Measurements from ENCODE around the gene GLUD1.
"Not testable (repeated sequence)": the region's sequence is repeated elsewhere in the genome, so short reads cannot be mapped to it uniquely, and the experiment has no call there.

The GLUD1 gene

DNA sequence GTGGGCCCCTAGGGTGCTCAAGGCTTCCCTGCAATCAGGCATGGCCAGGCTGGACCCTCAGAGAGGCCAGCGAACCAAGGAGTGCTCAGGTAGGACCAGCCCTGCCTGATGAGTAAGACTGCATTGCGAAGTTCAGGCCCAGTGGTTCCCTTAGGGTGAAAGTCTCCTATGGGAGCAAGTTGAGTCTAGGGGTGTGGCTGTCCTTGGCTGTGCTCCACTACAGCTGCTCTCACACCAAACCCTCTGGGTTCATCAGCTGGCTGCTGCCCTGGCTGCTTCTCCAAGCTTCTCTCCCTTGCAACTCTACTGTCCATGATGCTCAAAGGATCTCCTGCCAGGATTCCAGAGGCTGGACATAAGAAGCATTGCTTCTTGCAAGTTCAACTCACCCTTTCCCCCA is 55.9 kb downstream of the GLUD1 start:
- no peak for DNase-seq

DNA sequence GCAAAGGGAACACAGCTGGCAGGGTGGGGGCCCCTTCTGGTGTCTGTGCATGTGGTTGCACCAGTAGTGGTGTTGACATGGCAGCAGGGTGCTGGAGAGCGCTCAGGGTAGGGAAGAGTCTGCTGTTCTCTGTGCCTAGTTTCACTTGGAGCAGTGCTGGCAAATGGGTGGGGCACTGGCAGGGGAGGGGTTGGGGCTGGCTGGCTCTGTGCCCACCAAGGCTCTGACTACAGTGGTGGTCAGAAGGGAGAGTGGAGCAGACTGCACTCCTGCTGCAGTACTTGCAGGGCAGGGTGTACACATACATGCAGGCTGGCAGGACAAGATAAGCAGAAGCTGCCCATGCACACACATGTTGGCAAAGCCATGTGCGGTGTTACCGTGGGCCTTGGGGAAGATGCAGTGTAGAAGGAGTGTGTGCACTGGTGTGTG is 56.3 kb downstream of the GLUD1 start:
- DNase-seq, result no peak

GRCh38 chr10:87036623-87037022 is 58.0 kb downstream of the GLUD1 start:
- no peak for DNase-seq

DNA sequence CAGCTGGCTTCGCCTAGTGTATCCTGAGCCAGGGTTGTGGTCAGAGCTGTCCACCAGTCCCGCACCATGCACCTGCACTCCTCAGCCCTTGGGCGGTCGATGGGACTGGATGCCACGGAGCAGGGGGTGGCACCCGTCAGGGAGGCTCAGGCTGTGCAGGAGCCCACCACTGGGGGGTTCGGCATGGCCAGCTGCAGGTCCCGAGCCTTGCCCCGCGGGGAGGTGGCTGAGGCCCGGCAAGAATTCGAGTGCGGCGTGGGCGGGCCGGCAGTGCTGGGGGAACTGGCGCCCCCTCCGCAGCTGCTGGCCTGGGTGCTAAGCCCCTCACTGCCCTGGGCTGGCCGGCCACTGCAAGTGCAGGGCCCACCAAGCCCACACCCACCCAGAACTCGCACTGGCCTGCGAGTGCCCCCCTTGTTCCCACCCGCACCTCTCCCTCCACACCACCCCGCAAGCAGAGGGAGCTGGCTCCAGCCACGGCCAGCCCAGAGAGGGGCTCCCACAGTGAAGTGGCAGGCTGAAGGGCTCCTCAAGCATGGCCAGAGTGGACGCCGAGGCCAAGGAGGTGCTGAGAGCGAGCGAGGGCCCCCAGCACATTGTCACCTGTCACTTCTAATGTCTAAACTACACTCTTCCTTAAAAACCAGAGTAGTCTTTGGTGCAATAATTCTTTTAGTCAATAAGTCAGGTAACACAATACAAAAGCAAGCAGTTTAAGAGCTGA is 63.6 kb downstream of the GLUD1 start:
- DNase-seq, result no peak

DNA sequence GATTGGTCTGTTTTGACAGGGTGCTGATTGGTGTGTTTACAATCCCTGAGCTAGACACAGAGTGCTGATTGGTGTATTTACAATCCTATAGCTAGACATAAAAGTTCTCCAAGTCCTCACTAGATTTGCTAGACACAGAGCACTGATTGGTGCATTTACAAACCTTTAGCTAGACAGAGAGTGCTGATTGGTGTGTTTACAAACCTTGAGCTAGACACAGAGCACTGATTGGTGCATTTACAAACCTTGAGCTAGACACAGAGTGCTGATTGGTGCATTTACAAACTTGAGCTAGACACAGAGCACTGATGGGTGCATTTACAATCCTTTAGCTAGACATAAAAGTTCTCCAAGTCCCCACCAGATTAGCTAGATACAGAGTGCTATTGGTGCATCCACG is 64.2 kb downstream of the GLUD1 start:
- not testable (repeated sequence) for DNase-seq

DNA sequence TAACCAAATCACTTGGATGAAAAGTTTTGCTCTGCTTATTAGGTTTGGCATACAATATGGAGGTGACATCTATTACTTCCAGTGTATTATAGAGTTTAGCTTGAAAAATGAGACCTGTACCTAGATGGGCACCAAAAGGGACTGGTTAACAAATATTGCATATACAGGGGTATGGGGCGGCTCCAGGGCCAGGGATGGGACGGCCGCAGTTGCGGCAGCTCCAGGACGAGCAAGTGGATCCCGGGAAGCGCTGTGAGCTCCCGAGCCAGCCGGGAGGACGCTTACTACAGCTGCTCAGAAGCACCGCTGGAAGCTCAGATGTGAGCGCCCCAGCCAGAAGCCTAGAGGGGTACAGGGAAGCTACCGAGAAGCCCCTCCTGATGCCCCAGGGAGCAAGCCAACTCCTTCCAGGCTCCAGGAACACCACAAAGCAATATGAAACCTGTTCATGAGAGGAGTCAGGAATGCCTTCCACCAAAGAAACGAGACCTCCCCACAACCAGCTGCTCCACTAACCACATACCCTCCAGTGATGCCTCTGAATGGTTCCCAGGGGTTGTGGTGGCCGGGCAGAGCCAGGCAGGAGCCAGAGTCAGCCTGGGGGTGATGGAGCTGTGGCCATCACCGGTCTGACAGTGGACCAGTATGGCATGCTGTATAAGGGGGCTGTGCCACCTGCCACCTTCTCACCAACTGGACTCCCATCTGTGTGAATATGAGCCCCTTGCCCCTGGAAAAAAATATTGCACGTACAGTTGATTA is 67.7 kb downstream of the GLUD1 start:
- DNase-seq, result not testable (repeated sequence)

DNA sequence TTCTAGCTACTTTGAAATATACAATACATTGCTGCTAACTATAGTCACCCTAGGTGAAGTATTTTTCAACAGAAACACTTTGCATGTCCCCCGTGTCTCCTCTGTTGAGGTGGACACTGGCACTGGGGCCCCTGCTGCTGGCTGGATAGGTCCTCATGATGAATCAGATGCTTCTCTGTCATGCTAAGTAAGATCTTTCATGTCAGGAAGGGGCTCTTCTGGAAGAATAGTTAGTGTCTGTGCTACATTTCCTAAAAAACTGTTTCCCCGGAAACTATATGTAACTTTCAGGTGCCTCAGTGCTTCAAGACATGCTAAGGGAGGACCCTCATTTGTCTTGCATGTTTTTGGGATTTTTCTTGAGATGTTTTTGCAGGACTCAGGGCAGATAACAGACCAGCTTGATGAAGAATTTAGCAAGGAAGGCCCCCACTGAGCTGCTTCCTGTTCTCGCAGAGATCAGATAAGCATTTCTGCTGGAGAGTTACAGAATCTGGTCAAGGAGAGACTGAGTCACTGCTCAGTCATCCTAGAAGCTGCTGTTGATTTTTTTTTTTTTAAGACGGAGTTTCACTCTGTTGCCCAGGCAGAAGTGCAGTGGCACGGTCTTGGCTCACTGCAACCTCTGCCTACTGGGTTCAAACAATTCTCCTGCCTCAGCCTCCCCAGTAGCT is 69.2 kb downstream of the GLUD1 start:
- DNase-seq, result peak; percentile 49 to 66

- DNase-seq, result not testable (repeated sequence)
Measured at GRCh38 chr10:87020056-87020455, 74.6 kb downstream of the GLUD1 start, which contains the start of gene FAM25A. FAM25A (plus strand) TSS chr10:87020294; CDS start chr10:87020325, 31 bp downstream.

DNA sequence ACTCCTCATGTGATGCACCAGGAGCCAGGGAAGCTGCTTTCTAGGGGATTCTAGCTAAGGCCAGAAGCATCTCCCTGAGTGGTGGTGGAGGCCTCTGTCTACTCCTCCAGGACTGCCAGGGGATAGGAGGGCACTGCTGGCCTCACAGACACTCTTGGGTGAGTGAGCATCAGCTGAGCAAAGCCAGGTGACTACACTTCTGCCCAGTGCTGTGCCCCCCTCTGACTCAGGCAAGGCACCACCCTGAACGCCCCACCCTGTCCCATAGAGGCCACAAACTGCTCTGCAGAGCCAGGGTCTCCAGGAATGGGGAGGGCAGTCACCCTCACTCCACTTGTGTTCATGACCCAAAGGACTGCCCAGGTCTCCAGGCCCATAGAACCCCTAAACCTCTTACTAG is 75.1 kb downstream of the GLUD1 start:
- not testable (repeated sequence) for DNase-seq

GRCh38 chr10:87019066-87019465 is 75.6 kb downstream of the GLUD1 start:
- DNase-seq, result not testable (repeated sequence)

- not testable (repeated sequence) for DNase-seq
Measured at GRCh38 chr10:87018127-87018526, 76.5 kb downstream of the GLUD1 start.

GRCh38 chr10:87014986-87015716 is 79.5 kb downstream of the GLUD1 start:
- DNase-seq, result not testable (repeated sequence)

DNA sequence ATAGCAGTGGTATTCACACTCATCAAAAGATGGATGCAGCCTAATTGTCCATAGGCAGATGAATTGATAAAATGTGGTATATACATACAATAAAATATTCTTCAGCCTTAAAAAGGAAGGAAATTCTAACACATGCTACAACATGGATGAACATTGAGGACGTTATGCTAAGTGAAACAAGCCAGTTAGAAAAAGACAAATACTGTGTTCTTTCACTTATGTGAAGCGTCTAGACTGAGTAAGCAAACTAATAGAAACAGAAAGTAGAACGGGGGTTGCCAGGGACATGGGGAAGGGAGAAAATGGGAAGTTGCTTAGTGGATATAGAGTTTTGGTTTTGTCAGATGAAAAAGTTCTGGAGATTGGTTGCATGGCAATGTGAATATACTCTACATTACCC is 81.1 kb downstream of the GLUD1 start:
- DNase-seq, result peak in 1 of 2 experiments; percentile 5

DNA sequence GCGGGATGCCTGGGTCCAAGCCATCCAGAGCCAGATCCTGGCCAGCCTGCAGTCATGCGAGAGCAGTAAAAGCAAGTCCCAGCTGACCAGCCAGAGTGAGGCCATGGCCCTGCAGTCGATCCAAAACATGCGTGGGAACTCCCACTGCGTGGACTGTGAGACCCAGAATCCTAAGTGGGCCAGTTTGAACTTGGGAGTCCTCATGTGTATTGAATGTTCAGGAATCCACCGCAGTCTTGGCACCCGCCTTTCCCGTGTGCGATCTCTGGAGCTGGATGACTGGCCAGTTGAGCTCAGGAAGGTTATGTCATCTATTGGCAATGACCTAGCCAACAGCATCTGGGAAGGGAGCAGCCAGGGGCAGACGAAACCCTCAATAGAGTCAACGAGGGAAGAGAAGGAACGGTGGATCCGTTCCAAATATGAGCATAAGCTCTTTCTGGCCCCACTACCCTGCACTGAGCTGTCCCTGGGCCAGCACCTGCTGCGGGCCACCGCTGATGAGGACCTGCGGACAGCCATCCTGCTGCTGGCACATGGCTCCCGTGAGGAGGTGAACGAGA is 85.4 kb downstream of the GLUD1 start:
- not testable (repeated sequence) for DNase-seq

GRCh38 chr10:87008303-87008702 is 86.3 kb downstream of the GLUD1 start:
- not testable (repeated sequence) for DNase-seq

GRCh38 chr10:87007674-87008073 is 87.0 kb downstream of the GLUD1 start:
- not testable (repeated sequence) for DNase-seq

GRCh38 chr10:87007124-87007523 is 87.5 kb downstream of the GLUD1 start:
- not testable (repeated sequence) for DNase-seq

DNA sequence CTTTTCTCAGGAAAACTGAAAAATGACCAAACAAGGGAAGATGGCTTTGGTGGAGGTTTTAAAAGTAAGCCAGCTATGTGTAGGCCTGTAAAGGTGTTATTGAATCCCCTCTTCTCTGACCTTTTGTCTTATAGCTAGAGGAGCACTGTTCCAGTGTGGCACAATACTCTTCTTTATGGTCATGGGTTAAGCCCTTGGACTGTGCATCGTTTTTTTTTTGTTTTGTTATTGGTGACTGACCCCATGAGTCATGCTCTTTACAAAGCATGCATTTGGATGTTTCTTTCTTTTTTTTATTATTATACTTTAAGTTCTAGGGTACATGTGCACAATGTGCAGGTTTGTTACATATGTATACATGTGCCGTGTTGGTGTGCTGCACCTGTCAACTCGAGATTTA is 94.2 kb downstream of the GLUD1 start:
- no peak for DNase-seq

All from Kasumi-1 (cell line).